Medulla oblongata (tissue), 1 donor: ENCODE data around the gene TNFRSF9.
"Not testable (repeated sequence)": the region's sequence is repeated elsewhere in the genome, so short reads cannot be mapped to it uniquely, and the experiment has no call there.

Experiments
- DNase-seq: peaks from one replicate; pipeline ENCODE4 v3.0.0-alpha.2; 2015; ENCODE audit errors: extremely low spot score

Gene TNFRSF9

DNA sequence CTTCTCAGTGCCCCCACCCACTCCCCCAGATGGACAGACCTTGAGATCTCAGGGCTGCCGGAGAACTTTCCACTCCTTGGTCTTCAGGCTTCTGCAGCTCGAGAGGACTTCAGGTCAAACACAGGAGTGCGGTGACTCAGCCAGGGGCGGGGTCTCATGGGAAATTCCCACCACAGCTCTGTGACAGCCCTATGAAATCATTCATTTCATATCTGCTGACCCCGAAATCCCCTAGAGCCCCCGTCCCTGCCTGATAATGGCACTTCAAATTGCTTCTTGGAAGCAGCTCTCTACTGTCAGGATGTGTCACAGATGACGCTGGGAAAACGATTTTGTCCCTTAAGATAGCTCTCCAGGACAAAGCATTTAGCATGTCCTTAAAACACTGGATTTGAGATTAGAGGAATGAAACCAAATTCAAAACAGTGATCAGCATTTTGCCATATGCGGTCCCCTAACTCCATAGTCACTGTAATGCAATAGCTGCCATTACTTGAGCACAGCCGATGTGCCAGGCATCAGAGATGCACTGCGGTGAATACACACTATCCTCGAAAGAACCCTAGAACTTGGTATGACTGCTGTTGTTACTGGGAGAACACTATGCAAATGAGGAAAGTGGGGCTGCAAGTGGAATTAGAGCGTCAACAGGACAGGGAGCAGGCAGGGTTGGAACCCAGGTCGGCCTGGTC is at the start of gene TNFRSF9:
TSS of gene TNFRSF9 (minus strand) at position 95 of the 692 bp plus-strand sequence. CDS start 845 bp downstream, outside the sequence.
- DNase-seq, result no peak

- DNase-seq, result no peak
These were observed 49.3 kb upstream of the TNFRSF9 start for GRCh38 chr1:7989762-7990428.

GRCh38 chr1:7988576-7988975 is 47.9 kb upstream of the TNFRSF9 start:
- no peak for DNase-seq

DNA sequence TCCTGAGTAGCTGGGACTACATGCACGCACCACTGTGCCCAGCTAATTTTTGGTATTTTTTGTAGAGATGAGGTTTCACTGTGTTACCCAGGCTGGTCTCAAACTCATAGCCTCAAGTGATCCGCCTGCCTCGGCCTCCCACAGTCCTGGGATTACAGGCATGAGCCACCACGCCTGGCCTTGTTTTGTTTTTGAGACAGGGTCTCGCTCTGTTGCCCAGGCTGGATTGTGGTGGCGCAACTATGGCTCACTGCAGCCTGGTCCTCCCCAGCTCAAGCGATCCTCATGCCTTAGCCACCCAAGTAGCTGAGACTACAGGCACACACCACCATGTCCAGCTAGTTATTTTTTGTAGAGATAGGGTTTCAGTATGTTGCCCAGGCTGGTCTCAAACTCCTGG is 46.9 kb upstream of the TNFRSF9 start:
- no peak for DNase-seq

DNA sequence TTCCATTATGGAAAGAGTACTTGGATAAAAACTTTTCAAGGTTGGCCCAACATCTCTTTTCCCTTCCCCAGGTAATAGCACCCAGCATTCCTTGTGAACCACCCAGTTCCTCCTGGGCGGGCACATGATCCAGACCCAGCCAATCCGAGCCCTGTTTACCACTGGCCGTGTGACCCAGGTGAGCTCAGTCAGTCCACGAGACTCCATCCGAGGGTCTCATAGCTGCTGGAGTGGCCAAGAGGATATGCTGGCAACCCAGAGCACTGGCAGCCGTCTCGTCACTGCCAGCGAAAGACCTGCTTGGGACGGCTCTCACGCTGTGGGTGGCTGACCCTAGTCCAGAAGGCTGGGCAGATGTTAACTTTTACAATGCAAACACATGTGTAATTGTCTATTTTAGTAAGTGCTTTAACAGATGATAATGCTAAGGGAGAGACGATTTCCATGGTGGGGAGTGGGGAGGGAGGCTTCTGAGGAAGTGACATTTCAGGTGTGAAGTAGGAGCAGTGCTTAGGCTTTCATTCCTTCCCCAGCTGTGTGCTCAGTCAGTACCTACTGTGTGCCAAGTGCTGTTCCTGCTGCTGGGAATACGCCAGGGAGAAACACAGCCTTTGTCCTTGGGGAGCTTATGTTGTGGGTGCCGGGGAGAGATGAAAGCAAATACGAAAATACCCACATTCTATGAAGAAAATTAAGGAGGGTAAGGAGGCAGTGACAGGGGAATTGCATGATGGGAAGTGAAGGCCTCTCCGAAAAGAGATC is 45.4 kb upstream of the TNFRSF9 start:
- no peak for DNase-seq

- no peak for DNase-seq
These were observed 44.2 kb upstream of the TNFRSF9 start for GRCh38 chr1:7984811-7985210.

DNA sequence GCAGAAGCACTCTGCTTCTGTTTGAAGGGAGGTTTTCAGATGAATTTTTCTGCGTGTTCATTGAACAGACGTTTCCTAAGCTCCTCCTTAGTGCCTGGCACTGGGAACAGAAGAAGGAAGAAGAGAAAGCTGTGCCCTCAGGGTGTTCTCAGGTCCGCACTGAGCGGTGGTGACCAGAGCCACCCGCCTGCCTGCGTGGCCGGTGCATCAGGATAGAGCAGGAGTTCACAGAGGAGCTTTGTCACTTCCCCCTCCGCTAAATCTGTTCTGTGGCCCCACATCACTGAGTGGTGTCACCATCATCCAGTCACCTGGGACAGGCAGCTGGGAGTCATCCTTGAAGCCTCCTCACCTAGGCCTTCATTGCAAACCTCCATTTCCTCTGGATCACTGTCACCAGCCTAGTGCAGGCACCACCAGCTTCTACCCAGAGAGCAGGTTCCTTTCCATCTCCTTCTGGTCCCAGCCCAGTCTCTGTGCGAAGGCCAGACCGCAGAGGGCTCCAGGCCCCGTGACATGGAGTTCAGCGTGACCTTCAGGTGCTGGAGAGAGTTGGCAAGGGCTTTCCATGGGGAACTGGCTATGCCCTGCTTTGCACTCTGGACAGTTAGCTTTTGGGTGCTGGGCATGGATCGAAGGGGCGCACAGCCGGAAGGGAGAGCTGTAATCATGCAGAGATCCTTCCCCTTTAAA is 42.6 kb upstream of the TNFRSF9 start:
- no peak for DNase-seq

DNA sequence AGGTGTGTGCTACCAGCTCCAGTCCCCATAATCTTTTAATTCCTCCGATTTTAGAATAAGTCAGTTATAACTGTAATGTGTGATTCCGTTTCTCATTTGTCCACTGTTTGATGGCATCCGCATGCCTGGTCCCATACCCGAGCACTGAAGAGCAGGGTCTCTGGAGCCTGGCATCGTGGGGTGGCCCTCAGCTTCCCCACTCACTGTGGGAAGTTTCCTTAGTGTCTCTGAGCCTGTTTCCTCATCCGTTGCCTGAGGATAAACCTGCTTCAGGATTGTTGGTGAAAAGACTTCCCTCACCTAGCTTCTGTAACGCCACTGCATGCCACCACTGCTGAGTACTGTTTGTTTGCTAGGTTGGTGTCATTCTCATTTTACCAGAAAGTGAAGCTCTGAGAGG is 40.3 kb upstream of the TNFRSF9 start:
- no peak for DNase-seq

GRCh38 chr1:7975212-7975865 is 34.7 kb upstream of the TNFRSF9 start:
- DNase-seq, result peak; percentile 75

- DNase-seq, result no peak
These were observed 32.4 kb upstream of the TNFRSF9 start for GRCh38 chr1:7973086-7973485.

DNA sequence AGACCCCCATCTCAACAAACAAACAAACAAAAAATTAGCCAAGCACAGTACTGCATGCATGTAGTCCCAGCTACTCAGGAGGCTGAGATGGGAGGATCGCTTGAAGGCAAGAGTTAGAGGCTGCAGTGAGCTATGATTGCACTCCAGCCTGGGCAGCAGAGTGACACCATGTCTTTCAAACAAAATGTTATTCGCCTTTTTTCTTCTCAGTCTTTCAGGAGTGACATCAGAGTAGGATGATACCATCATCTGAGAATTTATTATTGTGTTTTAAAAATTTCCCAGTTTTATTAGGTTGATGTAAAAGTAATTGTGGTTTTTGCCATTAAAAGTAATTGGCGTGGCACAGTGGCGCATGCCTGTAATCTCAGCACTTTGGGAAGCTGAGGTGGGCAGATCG is 31.6 kb upstream of the TNFRSF9 start:
- DNase-seq, result no peak

GRCh38 chr1:7971024-7971423 is 30.4 kb upstream of the TNFRSF9 start:
- DNase-seq, result no peak

GRCh38 chr1:7970246-7970645 is 29.6 kb upstream of the TNFRSF9 start:
- no peak for DNase-seq

- no peak for DNase-seq
These were observed 27.0 kb upstream of the TNFRSF9 start for GRCh38 chr1:7967651-7968050.

DNA sequence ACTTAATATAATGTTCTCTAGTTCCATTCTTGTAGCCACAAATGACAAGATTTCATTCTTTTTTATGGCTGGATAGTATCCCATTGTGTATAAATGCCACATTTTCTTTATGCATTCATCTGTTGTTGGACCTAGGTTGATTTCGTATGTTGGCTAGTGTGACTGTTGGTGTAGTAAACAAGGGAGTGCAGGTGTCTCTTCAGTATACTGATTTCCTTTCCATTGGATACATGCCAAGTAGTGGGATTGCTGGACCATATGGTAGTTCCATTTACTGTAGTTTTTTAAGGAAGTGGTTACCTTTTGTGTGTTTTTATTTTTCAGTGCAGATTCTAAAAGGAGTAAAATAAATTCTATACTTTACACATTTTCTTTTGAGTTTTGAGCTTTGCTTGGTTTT is 26.6 kb upstream of the TNFRSF9 start:
- DNase-seq, result no peak

DNA sequence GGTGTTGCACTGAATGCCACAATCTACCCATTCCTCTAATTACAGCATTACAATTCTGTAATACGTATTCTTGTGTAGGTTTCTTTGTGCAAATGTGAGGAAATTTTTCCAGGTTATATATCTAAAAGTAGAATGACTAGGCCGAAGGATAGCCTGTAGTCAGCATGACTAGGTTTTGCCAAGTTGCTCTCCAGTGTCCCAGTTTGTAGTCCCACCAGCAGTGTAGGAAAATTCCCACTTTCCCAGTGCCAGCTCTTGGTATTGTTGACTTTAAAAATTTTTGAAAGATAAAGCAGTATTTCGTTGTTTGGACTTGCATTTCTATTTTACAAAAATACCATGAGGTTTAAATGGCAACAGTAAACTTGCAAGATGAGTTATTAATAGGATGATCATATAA is 23.8 kb upstream of the TNFRSF9 start:
- DNase-seq, result no peak

DNA sequence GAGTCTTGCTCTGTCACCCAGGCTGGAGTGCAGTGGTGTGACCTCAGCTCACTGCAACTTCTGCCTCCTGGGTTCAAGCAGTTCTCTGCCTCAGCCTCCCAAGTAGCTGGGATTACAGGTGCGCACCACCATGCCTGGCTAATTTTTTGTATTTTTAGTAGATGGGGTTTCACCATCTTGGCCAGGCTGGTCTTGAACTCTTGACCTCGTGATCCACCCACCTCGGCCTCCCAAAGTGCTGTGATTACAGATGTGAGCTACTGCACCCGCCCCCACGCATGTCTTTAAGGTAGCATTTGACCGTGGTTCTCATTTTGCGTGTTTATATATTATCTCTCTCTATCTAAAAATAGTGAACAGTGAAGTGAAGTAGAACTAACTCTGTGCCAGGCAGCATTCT is 23.2 kb upstream of the TNFRSF9 start:
- DNase-seq, result not testable (repeated sequence)

DNA sequence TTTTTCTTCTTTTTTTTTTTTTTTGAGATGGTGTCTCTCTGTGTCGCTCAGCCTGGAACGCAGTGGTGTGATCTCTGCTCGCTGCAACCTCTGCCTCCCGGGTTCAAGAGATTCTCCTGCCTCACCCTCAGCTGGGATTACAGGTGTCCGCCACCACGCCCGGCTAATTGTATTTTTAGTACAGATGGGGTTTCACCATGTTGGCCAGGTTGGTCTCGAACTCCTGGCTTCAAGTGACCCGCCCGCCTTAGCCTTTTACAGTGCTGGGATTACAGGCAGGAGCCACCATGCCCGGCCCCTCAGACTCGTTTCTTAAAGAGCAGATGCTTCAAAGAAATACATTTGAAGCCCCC is 22.7 kb upstream of the TNFRSF9 start:
- not testable (repeated sequence) for DNase-seq

DNA sequence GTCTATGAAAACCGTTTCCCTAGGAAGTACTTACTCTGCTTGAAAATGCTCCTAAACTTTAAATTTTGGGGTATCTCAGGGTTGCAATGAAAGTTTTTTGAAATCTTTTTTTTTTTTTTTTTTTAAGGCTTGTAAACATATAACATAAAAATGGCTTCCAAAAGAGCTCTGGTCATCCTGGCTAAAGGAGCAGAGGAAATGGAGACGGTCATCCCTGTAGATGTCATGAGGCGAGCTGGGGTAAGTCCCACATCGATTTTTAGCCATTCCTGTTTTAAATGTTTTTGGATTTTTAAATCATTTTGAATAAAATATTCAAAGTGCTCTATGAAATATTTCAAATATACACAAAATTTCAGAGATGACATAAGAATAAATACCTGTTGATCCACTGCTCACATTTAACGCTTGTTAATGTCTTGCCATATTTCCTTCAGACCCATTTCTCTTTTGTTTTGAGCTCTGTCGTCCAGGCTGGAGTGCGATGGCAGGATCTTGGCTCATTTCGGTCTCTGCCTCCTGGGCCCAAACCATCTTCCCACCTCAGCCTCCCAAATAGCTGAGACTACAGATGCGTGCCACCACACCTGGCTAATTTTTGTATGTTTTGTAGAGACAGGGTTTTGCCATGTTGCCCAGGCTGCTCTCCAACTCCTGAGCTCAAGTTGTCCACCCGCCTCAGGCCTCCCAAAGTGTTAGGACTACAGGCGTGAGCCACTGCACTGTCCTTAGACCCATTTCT is 22.2 kb upstream of the TNFRSF9 start:
- no peak for DNase-seq

DNA sequence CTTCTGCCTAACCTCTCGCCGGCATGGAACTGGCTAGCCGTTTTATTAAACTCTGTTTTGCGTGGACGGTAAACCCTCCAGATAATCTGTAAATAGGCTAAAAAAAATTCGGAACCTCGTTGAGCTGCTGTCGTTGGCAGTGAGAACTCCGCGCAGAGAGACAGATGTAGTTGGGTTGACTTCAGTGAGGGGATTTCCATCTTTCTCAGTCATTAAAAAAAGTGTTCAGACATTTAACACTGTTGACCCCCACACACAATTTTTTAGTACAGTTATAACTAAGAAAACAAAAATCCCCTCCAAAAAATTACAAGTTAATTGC is 21.3 kb upstream of the TNFRSF9 start:
- no peak for DNase-seq
